Measurements from ENCODE around the gene TNFRSF4.

TNFRSF4 gene

GRCh38 chr1:1182491-1183220 is 31.3 kb downstream of the TNFRSF4 start:
- DNase-seq (ENCODE audit: low read depth in 1 of 2, low spot score in 1 of 2): no peak
- H3K27me3 ChIP-seq (ENCODE audit: insufficient read depth, poor library complexity, severe bottlenecking): peaks cover 6% of the 10 kb centered on the region

DNA sequence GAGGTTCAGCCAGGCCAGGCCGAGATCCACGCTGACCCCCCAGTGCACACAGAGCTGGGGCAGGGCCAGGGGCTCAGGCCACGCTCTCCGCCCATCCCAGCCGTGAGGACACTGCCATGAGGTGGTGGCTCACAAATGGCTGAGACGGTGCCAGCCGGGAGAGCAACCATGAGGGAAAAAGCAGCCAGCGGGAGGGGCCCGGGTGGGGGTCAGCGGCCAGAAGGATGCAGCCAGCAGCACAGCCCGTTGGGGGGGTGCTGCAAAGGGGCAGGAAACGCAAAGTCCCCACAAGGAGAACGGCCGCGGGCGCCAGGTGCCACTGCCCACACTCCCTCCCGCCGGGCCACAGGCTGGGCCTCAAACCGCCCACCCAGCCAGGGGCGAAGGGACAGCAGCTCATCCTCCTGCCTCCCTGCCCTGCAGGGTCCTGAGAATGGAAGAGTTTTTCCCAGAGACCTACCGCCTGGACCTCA is 32.0 kb downstream of the TNFRSF4 start:
- no peak for DNase-seq (ENCODE audit: low read depth in 1 of 2, low spot score in 1 of 2)
- no peak for TF ChIP-seq REST (IDR thresholded peaks at IDR 0.05; ENCODE audit: insufficient replicate concordance, low read depth)
- TF ChIP-seq SPI1 (IDR thresholded peaks at IDR 0.05; ENCODE audit: borderline replicate concordance, low read depth): no peak
- no peak for TF ChIP-seq CTCF (IDR thresholded peaks at IDR 0.05; ENCODE audit: insufficient read depth, low read length)
- TF ChIP-seq GABPA (IDR thresholded peaks at IDR 0.05; ENCODE audit: low read depth): no peak
- Histone ChIP-seq H3K27ac (replicated peaks) (no peak overlapping the region), H3K4me3 (replicated peaks; ENCODE audit: insufficient read depth, low read length) (no peak overlapping the region), H3K27me3 (ENCODE audit: insufficient read depth, poor library complexity, severe bottlenecking) (peaks cover 6% of the 10 kb centered on the region)

More at GRCh38 chr1:1182491-1183220, 31.3 kb downstream of the TNFRSF4 start:
- no peak for TF ChIP-seq REST (IDR thresholded peaks at IDR 0.05; ENCODE audit: insufficient replicate concordance, low read depth)
- TF ChIP-seq POLR2AphosphoS5 (IDR thresholded peaks at IDR 0.05; ENCODE audit: low read depth): no peak
- TF ChIP-seq SPI1 (IDR thresholded peaks at IDR 0.05; ENCODE audit: borderline replicate concordance, low read depth): no peak
- TF ChIP-seq CTCF (IDR thresholded peaks at IDR 0.05; ENCODE audit: insufficient read depth, low read length): no peak
- TF ChIP-seq GABPA (IDR thresholded peaks at IDR 0.05; ENCODE audit: low read depth): no peak
- no peak overlapping the region for H3K27ac ChIP-seq (replicated peaks)
- H3K4me3 ChIP-seq (replicated peaks; ENCODE audit: insufficient read depth, low read length): no peak overlapping the region

- Histone ChIP-seq H3K27me3 (ENCODE audit: insufficient read depth, poor library complexity, severe bottlenecking) (peaks cover 6% of the 10 kb centered on the region), H3K4me3 (replicated peaks; ENCODE audit: insufficient read depth, low read length) (no peak overlapping the region), H3K27ac (replicated peaks) (no peak overlapping the region)
- no peak for DNase-seq (ENCODE audit: low read depth in 1 of 2, low spot score in 1 of 2)
- TF ChIP-seq CTCF (IDR thresholded peaks at IDR 0.05; ENCODE audit: insufficient read depth, low read length): no peak
- no peak for TF ChIP-seq REST (IDR thresholded peaks at IDR 0.05; ENCODE audit: insufficient replicate concordance, low read depth)
- TF ChIP-seq GABPA (IDR thresholded peaks at IDR 0.05; ENCODE audit: low read depth): no peak
These were observed 32.6 kb downstream of the TNFRSF4 start for GRCh38 chr1:1181129-1181937.

All from HL-60 (cell line).